Kidney (tissue), 14 donors: ENCODE measurements around the gene UQCC2. TPM values are rescaled to one million over a fixed set of nuclear protein-coding genes. Genes with fewer than 3 reads are reported as not detected.

Experiments used
- DNase-seq, 5 donors: peaks; one replicate each; pipeline ENCODE4 v3.0.0-alpha.2; 2013 to 2020
- FAIRE-seq: peaks from 2 replicates; lab custom pipeline; 2012; peaks lifted over from hg19 to GRCh38; lab: Jason Lieb, UNC
- H3K27ac ChIP-seq, 2 donors: one replicate each; pipeline ENCODE4 v1.7.0; 2013; ENCODE audit warnings: low read depth in 2 of 2, low read length in 2 of 2, inconsistent platforms in 1 of 2
- H3K27me3 ChIP-seq: one replicate; pipeline ENCODE4 v1.7.1; 2013; ENCODE audit warnings: low read length, inconsistent platforms; ENCODE audit not compliant: control insufficient read depth, insufficient read depth
- H3K36me3 ChIP-seq, 3 donors: one replicate each; pipeline versions ENCODE4 v1.7.0 to v1.7.1; 2013; ENCODE audit warnings: low read length in 3 of 3, control low read depth in 1 of 3, inconsistent platforms in 1 of 3; ENCODE audit not compliant: insufficient read depth in 3 of 3, control insufficient read depth in 2 of 3
- H3K4me1 ChIP-seq, 3 donors: one replicate each; pipeline versions ENCODE4 v1.7.0 to v1.7.1; 2013; ENCODE audit warnings: low read length in 3 of 3, inconsistent platforms in 1 of 3, low read depth in 1 of 3; ENCODE audit not compliant: control insufficient read depth in 2 of 3, insufficient read depth in 2 of 3
- H3K4me3 ChIP-seq, 3 donors: one replicate each; pipeline versions ENCODE4 v1.7.0 to v1.8.1; 2013; ENCODE audit warnings: low read length in 3 of 3, control low read depth in 1 of 3, inconsistent platforms in 1 of 3
- H3K9ac ChIP-seq, 3 donors: one replicate each; pipeline versions ENCODE4 v1.7.0 to v1.7.1; 2013; ENCODE audit warnings: low read length in 3 of 3, control low read depth in 1 of 3, inconsistent platforms in 1 of 3
- H3K9me3 ChIP-seq, 3 donors: one replicate each; pipeline versions ENCODE4 v1.7.0 to v1.7.1; 2013; ENCODE audit warnings: low read length in 3 of 3, control low read depth in 1 of 3, inconsistent platforms in 1 of 3; ENCODE audit not compliant: control insufficient read depth in 2 of 3, insufficient read depth in 1 of 3
- intact Hi-C: fragments of 100-400 bp; cut with DNase I; formaldehyde crosslinking; loops from one replicate; pipeline ENCODE4 v1.11.1; 2022
- polyA plus RNA-seq: library from polyadenylated mRNA; stranded (reverse); fragments of 350-450 nt; fragmentation: Illumina TruSeq; extraction: RNeasy Lipid Tissue Mini Kit (QIAGEN cat#74804); gene quantifications from one replicate; pipeline ENCODE4 v1.2.3, GENCODE V29; 2014; ENCODE audit warnings: low read depth, low replicate concordance; ENCODE audit not compliant: insufficient read depth
- total RNA-seq: library from RNA; stranded (reverse); fragmentation: NEBNext Ultra II Directional; extraction: Animal tissue kit (Norgen Biotek cat#: 25700); gene quantifications from one replicate; pipeline ENCODE4 v1.2.1, GENCODE V29; 2021
- TF ChIP-seq, protein P1 (sequence below): IDR thresholded peaks from 3 replicates; pipeline ENCODE4 v1.5.1; 2012; ENCODE audit warnings: mild to moderate bottlenecking, moderate library complexity, borderline replicate concordance; ENCODE audit not compliant: insufficient read depth; ENCODE audit errors: extremely low read depth
- donor health status: control.
- donor health status: control.
- donor health status: control.
- donor health status: control.
- donor health status: control.
- donor health status: DM: yes; HTN: yes; CAD: no.
- donor health status: Normal renal cell carcinoma (clear cell type).

UQCC2 gene
- total and polyA plus RNA-seq, 2 donors from 2014 or later, result 39.6 to 189 TPM

DNA sequence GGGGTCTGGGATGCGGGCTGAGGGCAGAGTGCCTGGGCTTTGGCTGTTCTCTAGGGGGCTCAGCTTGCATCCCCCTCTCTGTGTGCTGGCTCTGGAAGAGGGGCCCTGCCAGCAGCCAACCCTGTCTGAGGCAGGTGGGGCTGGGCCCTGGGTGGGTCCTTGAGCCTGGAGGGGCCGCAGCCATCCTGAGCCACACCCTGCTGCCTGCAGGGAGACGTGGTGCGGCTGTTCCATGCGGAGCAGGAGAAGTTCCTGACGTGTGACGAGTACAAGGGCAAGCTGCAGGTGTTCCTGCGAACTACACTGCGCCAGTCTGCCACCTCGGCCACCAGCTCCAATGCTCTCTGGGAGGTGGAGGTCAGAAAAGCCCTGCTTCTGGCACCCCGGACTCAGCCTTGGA is 49.2 kb downstream of the UQCC2 start:
- DNase-seq (no peak), FAIRE-seq (no peak)
- Histone ChIP-seq H3K9me3 (no peaks in the 10 kb centered on the region), H3K36me3 (no peaks in the 10 kb centered on the region), H3K27ac (no peak overlapping the region), H3K9ac (no peak overlapping the region), H3K4me1 (no peaks in the 10 kb centered on the region), H3K27me3 (no peaks in the 10 kb centered on the region), H3K4me3 (no peak overlapping the region)
- TF ChIP-seq, protein P1, sequence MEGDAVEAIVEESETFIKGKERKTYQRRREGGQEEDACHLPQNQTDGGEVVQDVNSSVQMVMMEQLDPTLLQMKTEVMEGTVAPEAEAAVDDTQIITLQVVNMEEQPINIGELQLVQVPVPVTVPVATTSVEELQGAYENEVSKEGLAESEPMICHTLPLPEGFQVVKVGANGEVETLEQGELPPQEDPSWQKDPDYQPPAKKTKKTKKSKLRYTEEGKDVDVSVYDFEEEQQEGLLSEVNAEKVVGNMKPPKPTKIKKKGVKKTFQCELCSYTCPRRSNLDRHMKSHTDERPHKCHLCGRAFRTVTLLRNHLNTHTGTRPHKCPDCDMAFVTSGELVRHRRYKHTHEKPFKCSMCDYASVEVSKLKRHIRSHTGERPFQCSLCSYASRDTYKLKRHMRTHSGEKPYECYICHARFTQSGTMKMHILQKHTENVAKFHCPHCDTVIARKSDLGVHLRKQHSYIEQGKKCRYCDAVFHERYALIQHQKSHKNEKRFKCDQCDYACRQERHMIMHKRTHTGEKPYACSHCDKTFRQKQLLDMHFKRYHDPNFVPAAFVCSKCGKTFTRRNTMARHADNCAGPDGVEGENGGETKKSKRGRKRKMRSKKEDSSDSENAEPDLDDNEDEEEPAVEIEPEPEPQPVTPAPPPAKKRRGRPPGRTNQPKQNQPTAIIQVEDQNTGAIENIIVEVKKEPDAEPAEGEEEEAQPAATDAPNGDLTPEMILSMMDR, result no peak
- intact Hi-C loops, result no loop called here

DNA sequence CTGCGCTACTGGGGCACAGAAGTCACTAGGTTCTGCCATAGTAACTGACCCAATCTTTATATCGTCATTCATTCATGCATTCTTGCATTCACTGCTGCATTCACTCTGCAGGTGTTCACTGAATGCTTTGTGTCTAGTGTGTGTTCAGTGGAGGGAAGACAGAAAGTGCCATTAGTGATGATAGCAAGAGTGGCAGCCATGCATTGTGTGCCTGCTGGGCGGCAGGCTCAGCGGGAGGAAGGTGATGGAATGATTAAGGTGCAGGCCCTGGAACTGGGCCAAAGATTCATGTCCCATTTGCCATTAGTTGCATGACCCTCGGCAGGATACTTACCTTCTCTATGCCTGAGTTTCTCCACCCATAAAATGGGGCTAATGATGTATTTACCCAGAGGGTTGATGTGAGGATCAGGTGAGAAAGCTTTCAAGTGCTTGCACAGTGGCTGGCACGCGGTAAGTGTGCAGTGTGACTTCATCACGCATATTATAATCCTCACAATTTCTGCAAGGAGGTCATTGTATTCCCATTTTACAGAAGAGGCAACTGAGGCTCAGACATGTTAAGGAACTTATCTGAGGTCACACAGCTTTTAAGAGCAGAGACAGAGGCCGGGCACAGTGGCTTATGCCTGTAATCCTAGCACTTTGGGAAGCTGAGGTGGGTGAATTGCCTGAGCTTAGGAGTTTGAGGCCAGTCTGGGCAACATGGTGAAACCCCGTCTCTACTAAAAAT is 50.2 kb downstream of the UQCC2 start:
- Histone ChIP-seq H3K36me3 (no peaks in the 10 kb centered on the region), H3K4me1 (no peaks in the 10 kb centered on the region), H3K27ac (no peak overlapping the region), H3K9me3 (no peaks in the 10 kb centered on the region), H3K9ac (no peak overlapping the region), H3K27me3 (no peaks in the 10 kb centered on the region), H3K4me3 (no peak overlapping the region)
- TF ChIP-seq, protein P1, result no peak
- FAIRE-seq (no peak), DNase-seq (peak in 1 of 5 donors; percentile 16)
- intact Hi-C loops, result no loop called here

DNA sequence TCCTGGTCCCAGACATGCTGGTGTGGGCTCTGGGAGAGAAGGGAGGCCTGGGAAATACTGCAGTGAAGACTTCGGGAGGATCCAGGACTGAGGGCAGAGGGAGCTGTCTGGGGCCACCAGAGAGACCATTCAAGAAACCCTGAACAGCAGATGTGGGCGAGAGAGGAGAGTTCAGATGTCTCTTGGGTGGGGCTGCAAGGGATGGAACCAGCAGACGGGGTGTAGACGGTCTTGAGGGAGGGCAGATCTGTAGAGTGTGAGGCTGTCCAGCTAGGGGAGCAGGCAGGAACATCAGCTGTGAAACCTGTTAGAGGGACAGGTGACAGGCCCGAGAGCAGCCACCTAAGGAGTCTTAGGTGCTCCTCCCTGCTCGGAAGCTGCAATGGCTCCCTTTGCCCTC is 51.5 kb downstream of the UQCC2 start:
- Histone ChIP-seq H3K4me1 (no peaks in the 10 kb centered on the region), H3K27ac (no peak overlapping the region), H3K36me3 (no peaks in the 10 kb centered on the region), H3K9ac (no peak overlapping the region), H3K27me3 (no peaks in the 10 kb centered on the region), H3K4me3 (no peak overlapping the region), H3K9me3 (no peaks in the 10 kb centered on the region)
- intact Hi-C loops, result no loop called here
- DNase-seq (no peak), FAIRE-seq (no peak)
- TF ChIP-seq, protein P1, result no peak
